ENCODE data around the gene TRAK2.
"Not testable (repeated sequence)": the region's sequence is repeated elsewhere in the genome, so short reads cannot be mapped to it uniquely, and the experiment has no call there.

TRAK2 gene

GRCh38 chr2:201451292-201452057 is at the start of gene TRAK2, which contains the start of gene STRADB:
TRAK2 (minus strand) TSS chr2:201451458; CDS start chr2:201420507, 30,951 bp downstream.
STRADB (plus strand) TSS chr2:201451740; CDS start chr2:201454841, 3,101 bp downstream.
- DNase-seq, result peak; percentile 73

GRCh38 chr2:201500534-201500933 is 49.3 kb upstream of the TRAK2 start:
- no peak for DNase-seq

- DNase-seq, result no peak
These were observed 45.5 kb upstream of the TRAK2 start for GRCh38 chr2:201496785-201497184.

DNA sequence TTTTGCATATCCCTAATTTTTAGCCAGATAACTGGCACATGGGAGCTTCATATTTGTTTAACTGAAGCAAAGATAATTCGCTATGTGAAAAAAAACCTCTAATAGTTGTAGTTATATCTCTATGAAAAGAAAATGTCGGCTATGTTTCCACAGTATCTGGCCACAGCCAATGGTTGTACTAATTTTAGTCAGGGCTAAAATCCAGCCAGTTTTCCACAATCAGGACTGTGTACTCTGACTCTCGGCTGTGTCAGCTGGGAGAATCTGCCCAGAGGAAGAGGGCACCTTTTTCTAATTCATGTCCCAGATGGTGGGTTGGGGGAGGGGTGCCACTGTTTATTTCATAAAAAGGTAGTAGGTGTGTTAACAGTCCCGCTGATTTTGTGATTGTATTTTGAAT is 39.0 kb upstream of the TRAK2 start:
- DNase-seq, result no peak

- no peak for DNase-seq
These were observed 33.5 kb upstream of the TRAK2 start for GRCh38 chr2:201484805-201485204.

DNA sequence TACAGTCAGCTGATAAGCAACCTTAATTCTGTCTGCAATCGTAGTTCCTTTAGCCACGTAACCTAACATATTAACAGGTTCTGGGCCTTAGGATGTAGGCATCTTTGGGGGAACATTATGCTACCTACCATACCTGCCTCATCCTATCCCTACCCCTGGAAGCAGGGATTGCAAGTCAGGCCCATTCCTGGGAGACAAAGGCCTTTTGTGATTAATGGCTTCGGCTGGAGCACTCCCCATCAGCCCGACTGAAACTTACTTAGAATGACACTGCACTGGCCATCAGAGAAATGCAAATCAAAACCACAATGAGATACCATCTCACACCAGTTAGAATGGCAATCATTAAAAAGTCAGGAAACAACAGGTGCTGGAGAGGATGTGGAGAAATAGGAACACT is 32.5 kb upstream of the TRAK2 start:
- not testable (repeated sequence) for DNase-seq

DNA sequence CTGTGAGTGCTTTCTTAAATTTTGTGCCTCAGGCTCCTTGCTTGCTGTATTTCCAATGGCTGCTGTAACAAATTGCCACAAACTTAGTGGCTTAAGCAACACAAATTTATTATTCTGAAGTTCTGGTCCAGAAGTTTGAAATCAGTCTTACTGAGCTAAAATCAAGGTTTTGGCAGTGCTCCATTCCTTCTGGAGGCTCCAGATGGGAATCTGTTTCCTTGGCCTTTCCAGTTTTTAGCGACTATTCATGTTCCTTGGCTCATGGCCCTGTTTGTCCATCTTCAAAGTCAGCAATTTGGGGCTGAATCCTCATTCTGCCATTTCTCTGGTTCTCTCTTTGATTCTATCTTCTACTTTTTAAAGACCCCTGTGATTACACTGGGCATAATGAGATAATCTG is 32.1 kb upstream of the TRAK2 start:
- DNase-seq, result no peak

- DNase-seq, result no peak
These were observed 31.3 kb upstream of the TRAK2 start for GRCh38 chr2:201482543-201482942.

DNA sequence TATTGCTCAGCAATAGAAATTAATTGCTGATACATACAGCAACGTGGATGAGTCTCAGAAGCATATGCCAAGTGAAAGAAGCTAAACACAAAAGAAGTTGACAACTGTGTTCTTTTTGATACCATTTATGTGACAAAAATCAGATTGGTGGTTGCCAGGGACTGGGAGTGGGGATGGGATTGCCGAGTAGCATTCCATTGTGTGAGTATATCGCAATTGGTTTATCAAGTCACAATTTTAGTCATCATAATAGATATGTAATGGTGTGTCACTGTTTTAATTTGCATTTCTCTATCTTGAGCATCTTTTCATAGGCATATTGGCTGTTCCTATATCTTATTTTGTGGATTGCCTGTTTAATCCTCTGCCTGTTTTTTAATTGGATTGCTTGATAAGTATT is 21.2 kb upstream of the TRAK2 start:
- DNase-seq, result no peak

- no peak for DNase-seq
These were observed 20.6 kb upstream of the TRAK2 start for GRCh38 chr2:201471732-201472393.

GRCh38 chr2:201470821-201471731 is 19.8 kb upstream of the TRAK2 start:
- no peak for DNase-seq

DNA sequence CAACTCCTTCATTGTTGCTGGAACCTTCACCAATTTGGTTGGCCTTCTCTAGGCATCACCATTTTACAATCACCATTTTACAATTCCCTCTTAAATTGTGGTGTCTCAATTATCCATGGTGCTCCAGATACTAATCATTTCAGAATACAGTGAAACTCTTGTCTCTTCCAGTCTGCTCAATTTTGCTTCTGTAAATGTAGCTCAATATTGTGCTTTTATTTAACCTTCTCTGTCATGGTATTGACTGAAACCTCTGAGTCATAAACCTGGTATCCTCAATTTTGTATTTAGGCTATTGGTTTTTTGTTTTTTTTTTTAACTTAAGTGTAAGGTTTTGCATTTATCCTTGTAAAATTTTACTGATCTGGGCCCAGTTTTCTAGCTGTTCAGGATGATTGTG is 16.4 kb upstream of the TRAK2 start:
- no peak for DNase-seq

DNA sequence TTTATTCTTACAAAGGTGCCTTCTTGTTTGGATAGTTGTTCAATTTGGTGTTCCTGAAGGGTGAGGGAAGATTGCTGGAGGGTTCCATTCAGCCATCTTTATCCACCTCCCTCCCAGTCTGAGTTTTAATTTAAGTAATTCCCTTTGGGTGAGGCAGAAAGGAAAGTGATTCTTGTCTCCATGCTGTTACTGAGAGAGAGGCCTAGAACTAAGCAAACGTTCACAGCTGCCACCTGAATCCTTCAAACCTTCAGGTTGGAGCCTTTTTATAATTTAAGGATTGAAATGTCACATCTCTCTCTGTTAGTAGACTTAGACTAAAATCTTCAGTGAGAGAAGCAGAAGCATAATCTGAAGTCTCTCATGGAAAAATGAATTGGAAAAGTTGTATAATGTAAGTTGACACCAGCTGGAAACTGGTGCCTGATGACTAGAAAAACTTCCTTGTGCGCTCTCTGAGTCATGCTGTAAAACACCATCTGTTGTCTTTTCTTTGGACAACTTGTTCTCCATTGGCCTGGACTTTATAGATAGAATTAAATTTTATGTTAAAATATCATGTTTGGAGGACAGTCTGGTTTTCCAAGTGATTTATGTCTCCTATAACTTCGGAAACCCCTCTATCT is 14.9 kb upstream of the TRAK2 start:
- DNase-seq, result no peak

- DNase-seq, result no peak
These were observed 14.3 kb upstream of the TRAK2 start for GRCh38 chr2:201465524-201465971.

GRCh38 chr2:201464547-201464946 is 13.3 kb upstream of the TRAK2 start:
- DNase-seq, result no peak

- no peak for DNase-seq
These were observed 9.3 kb upstream of the TRAK2 start for GRCh38 chr2:201460532-201460931.

DNA sequence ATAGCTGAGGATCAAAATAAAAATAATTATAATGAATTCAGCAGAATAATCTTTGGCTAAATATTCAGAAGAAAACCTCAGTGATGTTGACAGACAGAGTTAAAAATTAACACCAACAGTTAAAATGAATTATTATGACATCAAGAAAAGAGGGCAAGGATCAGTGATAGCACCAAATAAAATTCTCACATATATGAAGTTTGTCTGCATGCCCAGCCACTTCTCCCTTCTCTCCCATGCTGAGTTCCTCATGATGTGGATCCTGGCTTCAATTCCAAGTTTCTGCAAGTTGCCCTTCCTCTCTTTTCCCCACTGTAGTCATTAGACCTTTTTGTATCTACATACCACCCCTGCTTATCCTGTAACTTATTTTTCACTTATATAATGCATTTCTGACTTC is 7.1 kb upstream of the TRAK2 start:
- no peak for DNase-seq

DNA sequence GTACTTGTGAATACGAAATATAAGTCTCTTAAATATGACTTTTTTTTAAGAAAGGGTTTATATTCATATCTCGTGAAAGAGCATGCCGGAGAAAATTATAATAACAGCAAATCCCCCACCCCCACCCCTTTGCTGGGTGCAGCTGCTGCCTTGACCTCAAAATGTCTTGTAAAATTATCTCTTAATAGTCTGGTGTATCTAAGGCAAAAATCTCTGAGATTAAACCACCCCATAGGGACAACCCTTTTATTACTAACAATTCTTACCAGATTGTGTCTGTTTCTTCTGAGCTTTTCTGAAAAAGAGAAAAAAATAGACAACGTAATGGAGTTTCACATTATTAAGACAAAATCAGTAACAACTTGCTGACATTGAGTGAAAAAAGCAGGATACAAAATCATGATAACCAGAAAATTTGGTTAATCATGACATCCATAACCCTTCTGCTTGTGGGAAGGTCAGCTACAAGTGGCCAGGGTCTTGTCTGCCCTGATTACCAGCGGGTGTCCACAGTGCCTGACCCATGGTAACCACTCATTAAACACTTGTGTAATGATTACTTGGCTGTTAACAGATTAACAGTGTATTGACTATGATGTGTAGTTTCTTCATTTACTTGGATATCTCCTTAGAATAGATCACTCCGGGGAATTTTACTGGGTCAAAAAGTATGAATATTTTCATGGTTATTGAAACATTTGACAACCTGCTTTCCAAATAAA is 1.8 kb upstream of the TRAK2 start:
- DNase-seq, result no peak

- DNase-seq, result no peak
These were observed 1.0 kb upstream of the TRAK2 start for GRCh38 chr2:201452058-201452921.

DNA sequence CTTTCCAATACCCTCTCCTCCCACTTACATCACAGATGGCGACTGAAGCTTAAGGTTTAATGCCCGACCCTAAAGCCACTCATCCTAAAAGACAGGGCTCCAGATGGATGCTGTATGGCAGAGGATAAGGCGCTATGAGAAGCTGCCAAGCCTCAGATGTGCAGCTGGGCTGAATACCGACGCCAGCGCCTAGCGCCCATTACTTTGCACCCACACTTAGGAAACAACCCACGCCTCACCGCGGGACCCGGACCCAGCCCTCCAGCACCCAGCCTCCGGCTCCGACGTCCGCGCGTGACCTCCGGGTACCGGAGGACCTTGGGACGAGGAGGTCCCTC is 335 bp downstream of the TRAK2 start:
- DNase-seq, result no peak

GRCh38 chr2:201448701-201449100 is 2.6 kb downstream of the TRAK2 start:
- DNase-seq, result no peak
